Prostate gland (tissue), 2 donors: ENCODE data around the gene STIL. TPM values are rescaled to one million over a fixed set of nuclear protein-coding genes. Genes with fewer than 3 reads are reported as not detected.
"Not testable (repeated sequence)": the region's sequence is repeated elsewhere in the genome, so short reads cannot be mapped to it uniquely, and the experiment has no call there.

Experiments used
- DNase-seq: peaks from one replicate; pipeline ENCODE4 v3.0.0-alpha.2; 2019; ENCODE audit warnings: low spot score
- H3K27ac ChIP-seq, 2 donors: fragments of 200-600 bp; sonication (generic); 2 replicates each; pipeline ENCODE4 v1.5.1; 2017 to 2019
- H3K27me3 ChIP-seq: fragments of 200-600 bp; sonication (generic); replicated peaks from 2 replicates; pipeline ENCODE4 v1.5.1; 2019; ENCODE audit not compliant: insufficient read depth
- H3K36me3 ChIP-seq, 2 donors: fragments of 200-600 bp; sonication (generic); 1 replicate in 1 of 2; 2 replicates in 1 of 2; pipeline versions ENCODE4 v1.5.1 to v1.8.1; 2017 to 2019
- H3K4me1 ChIP-seq: fragments of 200-600 bp; sonication (generic); replicated peaks from 2 replicates; pipeline ENCODE4 v1.5.1; 2019
- H3K4me3 ChIP-seq, 2 donors: fragments of 200-600 bp; sonication (generic); 2 replicates each; pipeline ENCODE4 v1.5.1; 2017 to 2019
- H3K9me3 ChIP-seq: fragments of 200-600 bp; sonication (generic); 2 replicates; pipeline ENCODE4 v1.5.1; 2017
- POLR2A ChIP-seq: fragments of 450-650 bp; IDR thresholded peaks from one replicate; pipeline ENCODE4 v1.6.1; 2016; ENCODE audit warnings: antibody characterized with exemption, mild to moderate bottlenecking
- POLR2AphosphoS5 ChIP-seq: sonication (generic); formaldehyde crosslinking; IDR thresholded peaks from one replicate; pipeline ENCODE4 v1.6.1; 2017; ENCODE audit warnings: antibody characterized with exemption
- WGBS: methylation state at CpG from one replicate; pipeline ENCODE4 v1.1.5; 2018; 5-methylcytosine and 5-hydroxymethylcytosine counted together
- intact Hi-C: fragments of 100-400 bp; cut with DNase I; formaldehyde crosslinking; loops from one replicate; pipeline ENCODE4 v1.14.2; 2022
- total RNA-seq, 2 donors: library from RNA; depleted of rRNA; stranded (reverse); fragments of >200 nt; gene quantifications; one replicate each; pipeline ENCODE4 v1.1.0, GENCODE V29; 2016
- TF ChIP-seq, protein P1 (sequence below), 4 experiments: fragments of 200-600 bp in 2 of 4; fragments of 450-650 bp in 2 of 4; sonication (generic) in 2 of 4; IDR thresholded peaks; 1 replicate in 3 of 4; 2 replicates in 1 of 4; pipeline ENCODE4 v1.5.1; 2016 to 2019; ENCODE audit warnings: antibody characterized with exemption in 4 of 4, mild to moderate bottlenecking in 2 of 4, moderate library complexity in 2 of 4

The STIL gene
- total RNA-seq, 2 donors from 2014 or later, result 1.5 to 5.9 TPM

DNA sequence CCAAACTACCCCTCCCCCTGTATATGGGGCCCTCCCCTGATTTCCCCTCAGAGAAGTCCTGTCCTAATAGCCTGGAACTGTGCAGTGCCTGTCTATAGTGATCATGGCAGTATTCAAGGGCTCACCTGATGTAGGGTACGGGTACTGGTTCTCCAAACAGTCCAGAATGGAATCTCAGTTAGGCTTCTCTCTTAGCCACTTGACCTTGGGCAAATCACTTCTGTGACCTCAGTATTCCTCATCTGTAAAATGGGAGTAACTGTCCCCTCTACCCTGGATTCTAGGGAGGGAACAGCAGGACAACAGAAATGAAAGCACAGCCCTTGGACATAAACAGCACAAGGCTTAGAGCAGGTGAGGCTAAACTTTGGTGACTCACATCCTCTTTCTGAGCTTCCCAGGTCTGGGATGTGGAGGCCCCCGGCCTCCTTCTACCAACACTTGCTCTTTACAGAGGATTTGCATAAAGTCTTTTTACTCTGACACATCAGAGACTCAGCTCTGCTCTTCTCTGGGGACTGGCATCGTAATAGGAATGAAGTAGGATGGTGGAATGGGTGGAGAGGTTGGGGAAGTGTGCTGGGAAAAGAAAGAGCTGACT, 104.1 kb downstream of the STIL start:
- no peak for TF ChIP-seq POLR2AphosphoS5
- TF ChIP-seq, protein P1, sequence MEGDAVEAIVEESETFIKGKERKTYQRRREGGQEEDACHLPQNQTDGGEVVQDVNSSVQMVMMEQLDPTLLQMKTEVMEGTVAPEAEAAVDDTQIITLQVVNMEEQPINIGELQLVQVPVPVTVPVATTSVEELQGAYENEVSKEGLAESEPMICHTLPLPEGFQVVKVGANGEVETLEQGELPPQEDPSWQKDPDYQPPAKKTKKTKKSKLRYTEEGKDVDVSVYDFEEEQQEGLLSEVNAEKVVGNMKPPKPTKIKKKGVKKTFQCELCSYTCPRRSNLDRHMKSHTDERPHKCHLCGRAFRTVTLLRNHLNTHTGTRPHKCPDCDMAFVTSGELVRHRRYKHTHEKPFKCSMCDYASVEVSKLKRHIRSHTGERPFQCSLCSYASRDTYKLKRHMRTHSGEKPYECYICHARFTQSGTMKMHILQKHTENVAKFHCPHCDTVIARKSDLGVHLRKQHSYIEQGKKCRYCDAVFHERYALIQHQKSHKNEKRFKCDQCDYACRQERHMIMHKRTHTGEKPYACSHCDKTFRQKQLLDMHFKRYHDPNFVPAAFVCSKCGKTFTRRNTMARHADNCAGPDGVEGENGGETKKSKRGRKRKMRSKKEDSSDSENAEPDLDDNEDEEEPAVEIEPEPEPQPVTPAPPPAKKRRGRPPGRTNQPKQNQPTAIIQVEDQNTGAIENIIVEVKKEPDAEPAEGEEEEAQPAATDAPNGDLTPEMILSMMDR (IDR thresholded peaks at IDR 0.05), result no peak
- TF ChIP-seq POLR2A, result no peak
- Histone ChIP-seq H3K9me3 (no peaks in the 10 kb centered on the region), H3K4me3 (no peak overlapping the region), H3K27me3 (peaks cover 3% of the 10 kb centered on the region), H3K4me1 (no peaks in the 10 kb centered on the region), H3K36me3 (no peaks in the 10 kb centered on the region), H3K27ac (no peak overlapping the region)
- WGBS, result 68% methylated on average over 3 of the region's 3 CpGs
- no peak for DNase-seq
- intact Hi-C loops, result no loop called here

DNA sequence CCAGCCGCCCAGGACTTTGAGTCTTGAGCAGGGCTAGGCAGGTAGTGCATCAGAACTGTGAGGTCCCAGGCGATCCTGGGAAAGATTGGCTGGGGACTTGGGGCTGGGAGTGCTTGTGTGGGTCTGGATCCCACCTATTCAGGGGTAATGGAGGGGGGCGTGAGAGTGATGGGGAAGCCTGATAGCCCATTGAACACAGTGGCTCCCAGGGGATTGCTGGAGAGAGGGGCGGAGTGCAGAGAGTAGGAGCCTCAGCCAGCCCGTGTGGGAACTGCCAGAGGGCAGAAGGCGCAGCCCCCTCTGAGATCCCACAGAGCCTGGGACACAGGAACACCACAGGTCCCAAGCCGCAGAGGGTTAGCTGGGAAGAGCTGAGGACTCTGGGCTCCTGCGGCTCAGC, 104.9 kb downstream of the STIL start:
- H3K36me3 ChIP-seq, result no peaks in the 10 kb centered on the region
- no peaks in the 10 kb centered on the region for H3K9me3 ChIP-seq
- peaks cover 3% of the 10 kb centered on the region for H3K27me3 ChIP-seq
- intact Hi-C loops, result no loop called here
- WGBS, result 52% methylated on average over 8 of the region's 8 CpGs
- no peak for DNase-seq
- no peak overlapping the region for H3K4me3 ChIP-seq
- TF ChIP-seq POLR2A, result no peak
- TF ChIP-seq, protein P1 (IDR thresholded peaks at IDR 0.05), result no peak
- no peak for TF ChIP-seq POLR2AphosphoS5
- H3K4me1 ChIP-seq, result no peaks in the 10 kb centered on the region
- no peak overlapping the region for H3K27ac ChIP-seq

DNA sequence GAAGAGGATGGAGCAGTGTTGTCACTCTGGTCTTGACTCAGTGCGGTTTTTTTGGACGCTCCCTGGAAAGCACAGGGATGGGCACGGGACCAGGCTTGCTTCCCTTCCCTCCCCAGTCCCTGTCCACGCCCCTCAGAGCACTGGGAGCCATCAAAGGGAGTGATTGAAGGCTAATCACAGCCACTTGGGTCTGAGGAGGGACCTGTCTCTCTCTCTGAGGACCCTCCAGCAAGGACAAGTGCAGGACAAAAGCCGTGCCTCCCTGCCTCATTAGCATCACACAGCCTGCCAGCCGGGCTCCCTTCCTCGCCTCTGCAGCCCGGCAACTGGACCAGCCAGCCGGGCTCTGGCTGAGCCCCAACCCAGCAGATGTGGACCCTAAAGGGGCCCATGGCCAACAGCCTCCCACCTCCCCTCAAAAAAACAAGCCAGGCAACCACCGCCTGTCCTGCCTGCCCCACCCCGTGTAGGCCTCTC, 105.5 kb downstream of the STIL start:
- intact Hi-C loops, result no loop called here
- TF ChIP-seq POLR2AphosphoS5 (no peak), POLR2A (no peak)
- TF ChIP-seq, protein P1 (IDR thresholded peaks at IDR 0.05), result no peak
- H3K27ac ChIP-seq, result no peak overlapping the region

DNA sequence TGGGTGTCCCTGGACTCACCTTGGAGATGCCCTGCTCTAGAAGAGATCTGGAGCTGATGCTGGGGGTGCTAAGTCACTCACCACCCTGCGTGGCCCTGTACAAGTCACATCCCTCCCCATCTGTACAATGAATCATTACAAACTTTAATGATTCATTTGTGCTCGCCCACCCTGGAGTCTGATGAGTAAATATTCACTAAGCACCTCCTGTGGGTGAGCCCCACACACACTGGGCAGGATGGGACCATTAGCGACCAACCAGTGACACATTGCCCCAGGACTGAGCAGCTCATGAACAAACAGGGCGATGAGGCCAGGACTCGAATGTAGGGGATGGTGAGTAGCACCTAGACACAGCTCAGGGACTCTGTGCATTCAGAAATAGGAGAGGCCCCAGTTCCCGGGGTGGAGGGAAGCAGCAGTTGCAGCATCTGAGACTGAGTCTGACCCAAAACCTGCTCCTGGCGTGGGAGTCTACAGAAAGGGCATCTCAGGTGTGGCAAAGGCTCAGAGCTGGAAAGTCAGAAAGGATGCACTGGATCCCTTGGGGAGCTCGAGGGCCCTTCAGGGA, 106.1 kb downstream of the STIL start:
- peaks cover 3% of the 10 kb centered on the region for H3K27me3 ChIP-seq
- no peak for DNase-seq
- H3K9me3 ChIP-seq, result no peaks in the 10 kb centered on the region
- no peak overlapping the region for H3K4me3 ChIP-seq
- H3K36me3 ChIP-seq, result no peaks in the 10 kb centered on the region
- 60% methylated on average over 8 of the region's 8 CpGs for WGBS
- intact Hi-C loops, result no loop called here
- no peak overlapping the region for H3K27ac ChIP-seq
- TF ChIP-seq POLR2A, result no peak
- TF ChIP-seq POLR2AphosphoS5, result no peak
- TF ChIP-seq, protein P1 (IDR thresholded peaks at IDR 0.05), result no peak
- H3K4me1 ChIP-seq, result no peaks in the 10 kb centered on the region

More for the DNA sequence above, 105.5 kb downstream of the STIL start:
- Histone ChIP-seq H3K4me3 (no peak overlapping the region), H3K27me3 (peaks cover 3% of the 10 kb centered on the region), H3K4me1 (no peaks in the 10 kb centered on the region), H3K9me3 (no peaks in the 10 kb centered on the region), H3K36me3 (no peaks in the 10 kb centered on the region)
- no peak for DNase-seq
- 45% methylated on average over 11 of the region's 11 CpGs for WGBS

DNA sequence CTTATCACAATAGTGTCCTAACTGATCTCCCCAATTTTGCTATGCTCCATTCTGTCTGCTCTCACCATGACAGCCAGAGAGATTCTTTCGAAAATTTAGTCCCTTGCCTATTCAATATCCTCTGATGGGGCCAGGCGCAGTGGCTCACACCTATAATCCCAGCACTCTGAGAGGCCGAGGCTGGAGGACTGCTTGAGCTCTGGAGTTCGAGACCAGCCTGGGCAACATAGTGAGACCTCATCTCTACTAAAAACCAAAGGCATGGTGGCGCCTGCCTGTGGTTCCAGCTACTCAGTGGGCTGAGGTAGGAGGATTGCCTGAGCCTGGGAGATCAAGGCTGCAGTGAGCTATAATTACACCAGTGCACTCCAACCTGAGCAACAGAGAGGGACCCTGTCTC, 108.0 kb downstream of the STIL start:
- DNase-seq, result no peak
- H3K27me3 ChIP-seq, result peaks cover 3% of the 10 kb centered on the region
- no peaks in the 10 kb centered on the region for H3K36me3 ChIP-seq
- H3K9me3 ChIP-seq, result no peaks in the 10 kb centered on the region
- H3K4me1 ChIP-seq, result no peaks in the 10 kb centered on the region
- WGBS, result 94% methylated on average over 5 of the region's 5 CpGs
- no peak overlapping the region for H3K27ac ChIP-seq
- TF ChIP-seq, protein P1 (IDR thresholded peaks at IDR 0.05), result no peak
- no peak for TF ChIP-seq POLR2AphosphoS5
- TF ChIP-seq POLR2A, result no peak
- intact Hi-C loops, result no loop called here
- no peak overlapping the region for H3K4me3 ChIP-seq

DNA sequence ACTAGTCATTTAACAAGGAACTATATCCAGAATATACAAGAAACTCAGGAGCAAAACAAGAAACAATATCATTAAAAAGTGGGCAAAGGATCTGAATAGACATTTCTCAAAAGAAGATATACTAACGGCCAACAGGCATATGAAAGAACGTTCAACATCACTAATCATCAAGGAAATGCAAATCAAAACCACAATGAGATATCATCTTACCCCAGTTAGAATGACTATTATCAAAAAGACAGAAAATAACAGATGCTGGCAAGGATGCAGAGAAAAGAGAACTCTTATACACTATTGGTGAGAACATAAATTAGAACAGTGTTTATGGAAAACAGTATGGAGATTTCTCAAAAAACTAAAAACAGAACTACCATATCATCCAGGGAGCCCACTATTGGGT, 110.4 kb downstream of the STIL start:
- H3K9me3 ChIP-seq, H3K4me1 ChIP-seq, H3K27me3 ChIP-seq, H3K36me3 ChIP-seq, H3K4me3 ChIP-seq, intact Hi-C loops, H3K27ac ChIP-seq, DNase-seq: not testable (repeated sequence)
- 45% methylated on average over 2 of the region's 2 CpGs for WGBS
